ENCODE data around the gene FRMD8. TPM values are rescaled to one million over a fixed set of nuclear protein-coding genes. Genes with fewer than 3 reads are reported as not detected.

The FRMD8 gene
- polyA plus RNA-seq, 1 donor (not counting 4 experiments of a cell fraction or from before 2014, with no cell fraction given), result 24.1 TPM

DNA sequence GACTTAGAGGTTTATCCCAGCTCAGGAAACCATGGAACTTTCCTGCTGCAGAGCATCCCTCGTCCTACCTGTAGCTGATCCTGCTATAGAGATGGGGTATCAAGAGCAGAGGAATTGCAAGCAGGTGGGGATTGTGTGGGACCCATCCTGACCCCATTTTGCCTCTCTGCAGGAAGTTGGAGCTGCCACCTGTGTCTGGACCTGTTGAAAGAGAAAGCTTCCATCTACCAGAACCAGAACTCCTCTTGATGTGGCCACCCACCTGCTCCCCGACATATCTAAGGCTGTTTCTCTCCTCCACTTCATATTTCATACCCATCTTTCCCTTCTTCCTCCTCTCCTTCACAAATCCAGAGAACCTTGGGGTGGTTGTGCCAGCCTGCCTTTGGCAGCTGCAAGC, 34.9 kb upstream of the FRMD8 start:
- Histone ChIP-seq H3K9ac (ENCODE audit: control insufficient read depth, extremely low read depth, insufficient read depth, low read length) (no peak overlapping the region), H3K4me2 (ENCODE audit: control insufficient read depth, extremely low read depth, insufficient read depth, low read depth, low read length) (no peak overlapping the region), H3K9me3 (ENCODE audit: control insufficient read depth, low read depth, low read length) (no peaks in the 10 kb centered on the region), H2AFZ (ENCODE audit: control insufficient read depth, low read length) (no peak overlapping the region), H3K79me2 (ENCODE audit: control insufficient read depth, insufficient read depth, low read length) (no peaks in the 10 kb centered on the region), H4K20me1 (ENCODE audit: control insufficient read depth, extremely low read depth, insufficient read depth, low read length) (no peaks in the 10 kb centered on the region), H3K27ac (ENCODE audit: control insufficient read depth, insufficient read depth, low read length) (no peak overlapping the region), H3K9me1 (ENCODE audit: control insufficient read depth, extremely low read depth, insufficient read depth, low read length) (no peaks in the 10 kb centered on the region), H3K4me3 (ENCODE audit: control insufficient read depth in 2 of 3, extremely low read depth in 1 of 3, insufficient read depth in 2 of 3, low read depth in 1 of 3, low read length in 3 of 3) (no peak overlapping the region), H3K36me3 (ENCODE audit: control insufficient read depth in 2 of 2, extremely low read depth in 1 of 2, insufficient read depth in 2 of 2, low read length in 2 of 2) (peaks cover 19 to 26% of the 10 kb centered on the region in 2 experiments), H3K27me3 (ENCODE audit: control insufficient read depth, extremely low read depth, insufficient read depth, low read length) (peaks cover 12% of the 10 kb centered on the region), H3K4me1 (ENCODE audit: control insufficient read depth, extremely low read depth, insufficient read depth, low read length) (peaks cover 12% of the 10 kb centered on the region)
- DNase-seq (ENCODE audit: low read depth, low spot score) (no peak), FAIRE-seq (no peak)
- TF ChIP-seq EZH2 (IDR thresholded peaks at IDR 0.05; ENCODE audit: low read length), result no peak
- TF ChIP-seq, protein P1, sequence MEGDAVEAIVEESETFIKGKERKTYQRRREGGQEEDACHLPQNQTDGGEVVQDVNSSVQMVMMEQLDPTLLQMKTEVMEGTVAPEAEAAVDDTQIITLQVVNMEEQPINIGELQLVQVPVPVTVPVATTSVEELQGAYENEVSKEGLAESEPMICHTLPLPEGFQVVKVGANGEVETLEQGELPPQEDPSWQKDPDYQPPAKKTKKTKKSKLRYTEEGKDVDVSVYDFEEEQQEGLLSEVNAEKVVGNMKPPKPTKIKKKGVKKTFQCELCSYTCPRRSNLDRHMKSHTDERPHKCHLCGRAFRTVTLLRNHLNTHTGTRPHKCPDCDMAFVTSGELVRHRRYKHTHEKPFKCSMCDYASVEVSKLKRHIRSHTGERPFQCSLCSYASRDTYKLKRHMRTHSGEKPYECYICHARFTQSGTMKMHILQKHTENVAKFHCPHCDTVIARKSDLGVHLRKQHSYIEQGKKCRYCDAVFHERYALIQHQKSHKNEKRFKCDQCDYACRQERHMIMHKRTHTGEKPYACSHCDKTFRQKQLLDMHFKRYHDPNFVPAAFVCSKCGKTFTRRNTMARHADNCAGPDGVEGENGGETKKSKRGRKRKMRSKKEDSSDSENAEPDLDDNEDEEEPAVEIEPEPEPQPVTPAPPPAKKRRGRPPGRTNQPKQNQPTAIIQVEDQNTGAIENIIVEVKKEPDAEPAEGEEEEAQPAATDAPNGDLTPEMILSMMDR (optimal IDR thresholded peaks at IDR 0.05 in 1 of 3, IDR thresholded peaks at IDR 0.05 in 1 of 3, conservative IDR thresholded peaks at IDR 0.05 in 1 of 3; ENCODE audit: extremely low read depth in 1 of 3, insufficient read depth in 2 of 3, low read length in 3 of 3), result no peak
- dilution Hi-C loops (cut with MboI; ENCODE audit: extremely low pct_ligation_motif_present, low sequenced_read_pairs), result no loop called here

DNA sequence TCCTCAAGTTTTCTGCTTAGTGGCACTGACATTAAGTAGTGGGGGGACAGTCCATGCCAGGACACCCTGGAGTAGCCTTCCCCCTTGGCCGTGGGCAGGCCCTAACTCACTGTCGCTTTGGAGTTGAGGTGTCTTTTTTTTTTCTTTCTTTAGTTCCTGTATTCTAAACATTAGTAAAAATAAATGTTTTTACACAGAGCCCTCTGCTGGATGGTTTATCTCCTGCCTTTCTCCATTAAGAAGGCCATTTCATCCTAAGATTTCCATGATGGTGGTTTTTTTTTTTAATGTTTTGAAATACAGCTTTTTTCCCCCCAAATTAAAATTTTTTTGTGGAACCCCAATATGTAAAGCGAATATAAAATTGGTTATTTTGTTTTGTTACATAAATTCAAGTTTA, 33.7 kb upstream of the FRMD8 start:
- DNase-seq (ENCODE audit: low read depth, low spot score), result no peak
- H3K27me3 ChIP-seq (ENCODE audit: control insufficient read depth, extremely low read depth, insufficient read depth, low read length), result peaks cover 19% of the 10 kb centered on the region
- TF ChIP-seq EZH2 (IDR thresholded peaks at IDR 0.05; ENCODE audit: low read length), result no peak
- TF ChIP-seq, protein P1 (optimal IDR thresholded peaks at IDR 0.05 in 1 of 3, IDR thresholded peaks at IDR 0.05 in 1 of 3, conservative IDR thresholded peaks at IDR 0.05 in 1 of 3; ENCODE audit: extremely low read depth in 1 of 3, insufficient read depth in 2 of 3, low read length in 3 of 3), result peak in 2 of 3 experiments; percentile 12 to 14
- peaks cover 2% of the 10 kb centered on the region for H4K20me1 ChIP-seq (ENCODE audit: control insufficient read depth, extremely low read depth, insufficient read depth, low read length)
- dilution Hi-C loops (cut with MboI; ENCODE audit: extremely low pct_ligation_motif_present, low sequenced_read_pairs), result no loop called here
- no peaks in the 10 kb centered on the region for H3K9me1 ChIP-seq (ENCODE audit: control insufficient read depth, extremely low read depth, insufficient read depth, low read length)
- no peaks in the 10 kb centered on the region for H3K9me3 ChIP-seq (ENCODE audit: control insufficient read depth, low read depth, low read length)
- no peak overlapping the region for H2AFZ ChIP-seq (ENCODE audit: control insufficient read depth, low read length)
- no peak overlapping the region for H3K9ac ChIP-seq (ENCODE audit: control insufficient read depth, extremely low read depth, insufficient read depth, low read length)
- H3K4me3 ChIP-seq (ENCODE audit: control insufficient read depth in 2 of 3, extremely low read depth in 1 of 3, insufficient read depth in 2 of 3, low read depth in 1 of 3, low read length in 3 of 3), result no peak overlapping the region
- no peak overlapping the region for H3K27ac ChIP-seq (ENCODE audit: control insufficient read depth, insufficient read depth, low read length)
- no peak for FAIRE-seq
- peaks cover 19 to 20% of the 10 kb centered on the region in 2 experiments for H3K36me3 ChIP-seq (ENCODE audit: control insufficient read depth in 2 of 2, extremely low read depth in 1 of 2, insufficient read depth in 2 of 2, low read length in 2 of 2)
- peaks cover 12% of the 10 kb centered on the region for H3K4me1 ChIP-seq (ENCODE audit: control insufficient read depth, extremely low read depth, insufficient read depth, low read length)
- no peaks in the 10 kb centered on the region for H3K79me2 ChIP-seq (ENCODE audit: control insufficient read depth, insufficient read depth, low read length)
- no peak overlapping the region for H3K4me2 ChIP-seq (ENCODE audit: control insufficient read depth, extremely low read depth, insufficient read depth, low read depth, low read length)
